Hepatocyte (in vitro differentiated cells): ENCODE measurements around the gene TNF.

ENCODE experiments used
- CTCF ChIP-seq: fragments of 200-600 bp; sonication (generic); IDR thresholded peaks from 2 replicates; pipeline ENCODE4 v1.5.1; 2016; ENCODE audit warnings: antibody characterized with exemption, mild to moderate bottlenecking; ENCODE audit not compliant: poor library complexity
- EZH2 ChIP-seq: fragments of 200-600 bp; sonication (generic); IDR thresholded peaks from 2 replicates; pipeline ENCODE4 v1.6.1; 2016; ENCODE audit warnings: antibody characterized with exemption, mild to moderate bottlenecking, borderline replicate concordance

DNA sequence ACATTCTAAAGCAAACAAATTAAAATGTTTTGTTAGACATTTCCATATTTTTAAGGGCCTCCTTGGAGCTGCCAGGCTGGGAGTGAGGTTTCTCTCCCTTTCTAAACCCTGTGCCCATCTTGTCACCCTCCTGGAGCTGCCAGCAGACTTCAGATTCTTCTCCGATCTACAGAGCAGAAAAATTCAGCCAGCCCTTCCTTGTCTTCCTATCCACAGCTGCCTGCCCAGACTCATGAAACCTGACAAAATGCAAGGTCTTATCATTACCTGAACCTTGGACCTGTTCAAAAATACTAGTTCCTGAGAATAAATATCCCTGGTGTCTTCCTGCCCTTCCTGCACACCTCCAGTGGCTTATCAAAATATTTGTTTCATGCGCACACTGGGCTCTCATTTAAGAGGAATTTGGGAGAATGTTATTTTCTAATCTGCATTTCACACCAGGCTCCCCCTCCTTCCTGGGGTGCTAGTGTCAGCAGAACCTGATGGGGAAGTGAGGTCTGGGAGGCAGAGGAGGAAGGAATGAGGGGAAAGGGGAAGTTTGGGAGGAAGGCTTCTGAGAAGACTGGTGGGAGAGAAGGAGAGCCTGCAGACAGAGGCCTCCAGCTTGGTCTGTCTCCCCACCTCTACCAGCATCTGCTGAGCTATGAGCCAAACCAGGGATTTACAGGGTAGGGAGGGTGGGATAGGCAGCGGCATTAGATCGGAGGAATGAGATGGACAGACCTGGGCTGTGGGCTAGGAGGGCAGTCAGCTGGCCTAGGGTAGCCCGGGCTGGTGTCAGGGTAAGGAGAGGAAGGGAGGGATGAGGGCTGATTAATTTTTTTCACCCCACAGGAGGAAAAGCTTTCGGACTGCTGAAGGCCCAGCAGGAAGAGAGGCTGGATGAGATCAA, 39.6 kb downstream of the TNF start, which contains the start of gene AIF1:
- TF ChIP-seq CTCF (no peak), EZH2 (no peak)
